CD4-positive, alpha-beta T cell (primary cell): ENCODE data around the gene C1orf198. TPM values are rescaled to one million over a fixed set of nuclear protein-coding genes. Genes with fewer than 3 reads are reported as not detected.

ENCODE experiments used
- ATAC-seq: fragments of 200-7000 bp; cut with Tn5 transposase; one replicate; pipeline ENCODE4 v1.10.0; 2022; ENCODE audit warnings: mild to moderate bottlenecking; ENCODE audit not compliant: poor library complexity
- CTCF ChIA-PET: fragments of 350-600 bp; sonication (Branson Sonifier 250); formaldehyde crosslinking; loops from one replicate; lab custom pipeline; 2021; ENCODE audit warnings: antibody characterized with exemption, inconsistent platforms; lab: Charles Lee
- POLR2A ChIA-PET: fragments of 350-600 bp; sonication (Branson Sonifier 250); formaldehyde crosslinking; loops from one replicate; lab custom pipeline; 2021; ENCODE audit warnings: antibody characterized with exemption, inconsistent platforms; lab: Charles Lee
- DNase-seq, 14 experiments: peaks; one replicate each; pipeline ENCODE4 v3.0.0-alpha.2; 2013 to 2020; ENCODE audit warnings: mixed read lengths in 2 of 14
- H3K27ac ChIP-seq, 2 donors: one replicate each; pipeline versions ENCODE4 v1.5.1 to v1.7.0; 2013; ENCODE audit warnings: low read length in 2 of 2, low read depth in 1 of 2, mild to moderate bottlenecking in 1 of 2
- H3K27me3 ChIP-seq, 2 experiments: 1 replicate in 1 of 2; 2 replicates in 1 of 2; pipeline versions ENCODE4 v1.6.1 to v1.7.0; 2013; ENCODE audit warnings: low read length in 2 of 2, control low read depth in 1 of 2, mild to moderate bottlenecking in 1 of 2, moderate library complexity in 1 of 2; ENCODE audit not compliant: insufficient read depth in 2 of 2, control insufficient read depth in 1 of 2
- H3K36me3 ChIP-seq: one replicate; pipeline ENCODE4 v1.6.1; 2013; ENCODE audit warnings: low read length, control low read depth; ENCODE audit not compliant: insufficient read depth
- H3K4me1 ChIP-seq: one replicate; pipeline ENCODE4 v1.6.1; 2013; ENCODE audit warnings: low read length, control low read depth; ENCODE audit not compliant: insufficient read depth
- H3K4me3 ChIP-seq: one replicate; pipeline ENCODE4 v1.5.1; 2013; ENCODE audit warnings: mild to moderate bottlenecking, low read length, moderate library complexity
- H3K9me3 ChIP-seq, 2 experiments: 1 replicate in 1 of 2; 2 replicates in 1 of 2; pipeline versions ENCODE4 v1.6.1 to v1.7.0; 2013; ENCODE audit warnings: low read length in 2 of 2, mild to moderate bottlenecking in 2 of 2, control low read depth in 1 of 2, moderate library complexity in 1 of 2; ENCODE audit not compliant: control insufficient read depth in 1 of 2, insufficient read depth in 1 of 2
- H3K27ac Mint-ChIP-seq: one replicate; pipeline ENCODE4 v1.8.0; 2020; ENCODE audit warnings: mixed read lengths
- H3K27me3 Mint-ChIP-seq: one replicate; pipeline ENCODE4 v1.8.0; 2021; ENCODE audit warnings: mixed read lengths
- H3K36me3 Mint-ChIP-seq: one replicate; pipeline ENCODE4 v1.8.0; 2021; ENCODE audit warnings: low read depth, mixed read lengths
- H3K4me1 Mint-ChIP-seq: one replicate; pipeline ENCODE4 v1.8.0; 2021; ENCODE audit warnings: low read depth, mixed read lengths
- H3K4me3 Mint-ChIP-seq: one replicate; pipeline ENCODE4 v1.8.0; 2020; ENCODE audit warnings: mild to moderate bottlenecking, mixed read lengths
- H3K9me3 Mint-ChIP-seq: one replicate; pipeline ENCODE4 v1.8.0; 2020; ENCODE audit warnings: mixed read lengths
- CTCF ChIP-seq: fragments of 200-600 bp; IDR thresholded peaks from one replicate; pipeline ENCODE4 v1.8.0; 2022; ENCODE audit warnings: antibody characterized with exemption, mild to moderate bottlenecking
- intact Hi-C, 2 experiments: fragments of 100-400 bp; cut with DNase I in 1 of 2; cut with micrococcal nuclease in 1 of 2; formaldehyde crosslinking; loops; one replicate each; pipeline versions ENCODE4 v1.15.1 to v1.9.0; 2023 to 2025; cut with DNase I, micrococcal nuclease
- total RNA-seq, 174 experiments: library from RNA in 2 of 174; stranded (reverse) in 2 of 174; gene quantifications; one replicate each; pipeline ENCODE4 v1.2.3 and lab custom pipeline; 2021 to 2026

The C1orf198 gene
- total RNA-seq, 2 experiments from 2014 or later: 2.2 TPM

- H3K36me3 Mint-ChIP-seq: no peaks in the 10 kb centered on the region
- H3K4me3 Mint-ChIP-seq: no peak overlapping the region
- no peaks in the 10 kb centered on the region for H3K27me3 ChIP-seq
- ATAC-seq (no peak), DNase-seq (no peak)
- CTCF ChIA-PET: interaction anchor here (0.9 kb wide), 1 partner anchor 9 kb away, joined by 5 read pairs; no protein-coding TSS in a partner anchor
- no peaks in the 10 kb centered on the region for H3K4me1 Mint-ChIP-seq
- H3K9me3 Mint-ChIP-seq: peaks cover 15% of the 10 kb centered on the region
- intact Hi-C loops: loop anchor here in 1 of 2 experiments (10.0 kb wide), 1 partner anchor 296 kb away; no protein-coding TSS in a partner anchor
- H3K9me3 ChIP-seq: peaks cover 0 to 13% of the 10 kb centered on the region in 2 experiments
- no peak overlapping the region for H3K27ac ChIP-seq
- no peaks in the 10 kb centered on the region for H3K4me1 ChIP-seq
- no peaks in the 10 kb centered on the region for H3K36me3 ChIP-seq
- no peak for TF ChIP-seq CTCF
- peaks cover 10% of the 10 kb centered on the region for H3K27me3 Mint-ChIP-seq
- POLR2A ChIA-PET: no interaction called here
- H3K27ac Mint-ChIP-seq: no peak overlapping the region
- H3K4me3 ChIP-seq: no peak overlapping the region
Observed at GRCh38 chr1:230808281-230808872, 59.9 kb downstream of the C1orf198 start.

GRCh38 chr1:230807561-230808280 is 60.6 kb downstream of the C1orf198 start:
- peaks cover 0 to 6% of the 10 kb centered on the region in 2 experiments for H3K9me3 ChIP-seq
- intact Hi-C loops: loop anchor here in 1 of 2 experiments (10.0 kb wide), 1 partner anchor 297 kb away; no protein-coding TSS in a partner anchor
- Mint-ChIP-seq H3K4me3 (no peak overlapping the region), H3K36me3 (no peaks in the 10 kb centered on the region), H3K4me1 (no peaks in the 10 kb centered on the region), H3K27me3 (peaks cover 10% of the 10 kb centered on the region), H3K27ac (no peak overlapping the region), H3K9me3 (peaks cover 11% of the 10 kb centered on the region)
- no peaks in the 10 kb centered on the region for H3K4me1 ChIP-seq
- CTCF ChIA-PET: no interaction called here
- ATAC-seq (no peak), DNase-seq (no peak)
- H3K27ac ChIP-seq: no peak overlapping the region
- H3K27me3 ChIP-seq: no peaks in the 10 kb centered on the region
- no peaks in the 10 kb centered on the region for H3K36me3 ChIP-seq
- POLR2A ChIA-PET: no interaction called here
- H3K4me3 ChIP-seq: no peak overlapping the region
- TF ChIP-seq CTCF: no peak

GRCh38 chr1:230807029-230807428 is 61.3 kb downstream of the C1orf198 start:
- Mint-ChIP-seq H3K4me1 (no peaks in the 10 kb centered on the region), H3K27ac (no peak overlapping the region), H3K27me3 (peaks cover 11% of the 10 kb centered on the region), H3K9me3 (peaks cover 6% of the 10 kb centered on the region), H3K4me3 (no peak overlapping the region), H3K36me3 (no peaks in the 10 kb centered on the region)
- Histone ChIP-seq H3K27me3 (no peaks in the 10 kb centered on the region), H3K27ac (no peak overlapping the region), H3K9me3 (peaks cover 0 to under 1% of the 10 kb centered on the region in 2 experiments), H3K4me3 (no peak overlapping the region), H3K4me1 (no peaks in the 10 kb centered on the region), H3K36me3 (no peaks in the 10 kb centered on the region)
- POLR2A ChIA-PET: no interaction called here
- intact Hi-C loops: loop anchor here in 1 of 2 experiments (10.0 kb wide), 1 partner anchor 298 kb away; no protein-coding TSS in a partner anchor
- TF ChIP-seq CTCF: no peak
- CTCF ChIA-PET: no interaction called here
- no peak for DNase-seq
- no peak for ATAC-seq
